RKO (cell line): Measurements from ENCODE around the gene TXNDC16.
"Not testable (repeated sequence)": the region's sequence is repeated elsewhere in the genome, so short reads cannot be mapped to it uniquely, and the experiment has no call there.

Experiments
- DNase-seq: peaks from one replicate; pipeline ENCODE4 v3.0.0-alpha.2; 2016; ENCODE audit warnings: low spot score

The TXNDC16 gene

DNA sequence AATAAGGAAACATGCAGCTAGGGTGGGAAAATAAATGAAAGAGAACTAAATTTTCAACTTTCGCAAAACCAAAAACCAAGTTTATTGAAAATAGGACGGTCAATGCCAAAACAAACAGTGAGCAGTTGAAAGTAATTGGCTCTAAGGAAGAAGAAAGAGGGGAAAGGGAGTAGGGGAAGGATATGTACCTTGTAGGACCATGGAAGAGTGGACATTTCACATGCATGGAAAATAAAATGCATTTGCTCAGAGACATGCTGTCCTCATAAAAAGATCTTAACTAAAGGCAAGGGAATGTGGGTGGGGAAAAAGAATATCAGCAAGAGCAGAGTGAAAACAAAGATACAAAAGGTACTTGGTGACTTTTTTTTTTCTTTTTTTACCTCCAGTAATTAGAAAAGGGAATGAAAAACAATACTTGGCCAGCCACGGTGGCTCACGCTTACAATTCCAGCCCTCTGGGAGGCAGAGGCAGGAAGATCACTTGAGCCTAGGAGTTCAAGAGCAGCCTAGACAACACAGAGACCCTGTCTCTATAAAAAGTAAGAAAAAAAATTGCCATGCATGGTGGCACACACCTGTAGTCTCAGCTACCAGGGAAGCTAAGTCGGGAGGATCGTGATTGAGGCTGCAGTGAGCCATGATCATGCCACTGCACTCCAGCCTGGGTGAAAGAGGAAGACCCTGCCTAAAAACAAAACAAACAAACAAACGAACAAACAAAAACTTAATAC is 6.6 kb downstream of the TXNDC16 start:
- no peak for DNase-seq

DNA sequence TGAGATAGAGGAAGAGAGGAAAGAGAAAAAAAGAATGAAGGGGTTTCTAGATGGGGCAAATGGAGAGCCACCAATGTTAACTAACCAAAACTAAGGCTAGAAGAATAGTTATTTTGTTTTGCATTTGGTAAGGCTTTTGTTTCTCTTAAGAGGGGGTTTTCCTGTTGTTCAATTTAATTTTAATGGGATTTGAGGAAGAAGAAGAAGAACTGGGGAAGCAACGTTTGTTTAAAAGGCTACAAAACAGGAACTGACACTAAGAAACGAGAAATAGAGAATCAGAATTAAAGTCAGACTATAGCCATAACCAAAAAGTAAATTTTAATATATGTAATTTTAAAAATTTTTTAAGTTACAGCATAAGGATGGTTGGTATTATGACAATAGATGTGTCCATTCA is 13.7 kb downstream of the TXNDC16 start:
- no peak for DNase-seq

DNA sequence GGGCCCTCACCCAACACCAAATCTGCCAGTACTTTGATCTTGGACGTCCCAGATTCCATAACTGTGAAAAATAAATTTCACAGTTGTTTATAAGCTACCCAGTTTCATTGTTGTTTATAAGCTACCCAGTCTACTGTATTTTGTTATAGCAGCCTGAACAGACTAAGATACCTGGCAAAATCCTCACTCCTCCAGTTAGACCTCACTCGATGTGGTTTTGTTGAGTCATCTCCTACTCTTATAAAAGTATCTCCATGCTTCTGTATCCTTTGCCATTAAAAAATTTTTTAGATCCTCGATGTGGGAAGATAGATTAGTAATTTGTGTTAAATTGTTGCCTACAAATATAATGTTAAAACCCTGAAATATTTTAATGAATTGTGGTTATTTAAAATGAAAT is 16.0 kb downstream of the TXNDC16 start:
- no peak for DNase-seq

DNA sequence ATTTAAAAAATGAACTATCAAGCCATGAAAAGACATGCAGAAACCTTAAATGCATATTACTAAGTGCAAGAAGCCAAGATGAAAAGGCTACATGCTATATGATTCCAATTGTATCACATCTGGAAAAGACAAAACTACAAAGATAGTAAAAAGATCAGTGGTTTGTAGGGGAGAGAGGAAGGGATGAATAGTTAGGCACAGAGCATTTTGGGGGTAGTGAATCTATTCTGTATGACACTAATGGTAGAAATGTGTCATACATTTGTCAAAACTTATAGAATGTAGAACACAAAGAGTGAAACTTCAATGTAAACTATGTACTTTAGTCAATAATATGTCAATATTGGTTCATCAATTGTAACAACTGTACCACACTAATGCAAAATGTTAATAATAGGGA is 20.8 kb downstream of the TXNDC16 start:
- DNase-seq: no peak

DNA sequence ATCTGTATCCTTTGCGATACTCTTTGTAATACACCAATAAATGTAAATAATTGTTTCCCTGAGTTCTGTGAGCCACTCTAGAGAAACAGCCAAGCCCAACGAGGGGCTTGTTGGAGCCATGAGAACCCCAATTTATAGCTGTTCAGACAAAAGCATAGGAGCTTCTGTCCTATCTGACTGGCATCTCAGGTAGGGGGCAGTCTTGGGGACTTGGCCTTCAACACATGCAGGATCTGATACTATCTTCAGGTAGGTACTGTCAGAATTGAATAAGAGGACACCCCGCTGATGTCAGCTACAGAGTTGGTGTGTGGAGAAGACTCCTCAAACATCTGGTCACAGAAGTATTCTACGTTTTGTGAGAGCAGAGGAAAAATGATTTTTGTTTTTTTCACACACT is 25.3 kb downstream of the TXNDC16 start:
- DNase-seq: no peak

DNA sequence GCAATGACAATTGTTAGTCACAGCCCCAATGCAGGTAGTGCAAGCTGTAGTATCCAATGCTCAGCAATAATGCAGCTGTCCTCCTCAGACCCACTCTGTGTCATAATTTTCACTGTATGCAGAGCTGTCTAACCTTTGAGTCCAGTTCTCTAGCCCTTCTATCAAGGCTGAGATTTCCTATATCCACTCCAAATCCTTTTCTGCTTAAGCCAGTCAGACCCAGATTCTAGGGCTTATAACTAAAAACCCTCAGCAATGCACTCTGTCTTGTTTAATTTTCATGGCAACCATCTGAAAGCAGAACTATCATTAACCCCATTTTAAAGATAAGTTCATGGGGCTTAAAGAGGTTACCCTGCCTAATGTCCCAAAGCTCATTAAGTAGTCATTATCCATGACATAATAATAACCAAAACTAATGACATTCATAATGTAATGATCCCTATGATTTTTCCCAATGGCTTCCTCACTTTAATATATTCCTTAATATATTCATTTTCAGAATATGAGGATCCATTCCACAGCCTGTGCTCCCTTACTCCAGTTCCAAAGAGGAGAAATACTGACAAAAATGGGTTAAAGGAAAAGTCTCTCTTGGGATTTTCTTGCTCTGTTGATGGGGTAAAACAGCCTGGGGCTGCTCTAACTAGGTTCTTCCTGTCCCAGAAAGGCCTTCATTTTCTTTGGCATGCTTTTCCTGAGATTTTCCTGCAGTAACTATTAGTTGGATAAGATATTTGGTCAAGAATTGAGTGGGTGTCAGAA is 29.5 kb downstream of the TXNDC16 start:
- DNase-seq: no peak

DNA sequence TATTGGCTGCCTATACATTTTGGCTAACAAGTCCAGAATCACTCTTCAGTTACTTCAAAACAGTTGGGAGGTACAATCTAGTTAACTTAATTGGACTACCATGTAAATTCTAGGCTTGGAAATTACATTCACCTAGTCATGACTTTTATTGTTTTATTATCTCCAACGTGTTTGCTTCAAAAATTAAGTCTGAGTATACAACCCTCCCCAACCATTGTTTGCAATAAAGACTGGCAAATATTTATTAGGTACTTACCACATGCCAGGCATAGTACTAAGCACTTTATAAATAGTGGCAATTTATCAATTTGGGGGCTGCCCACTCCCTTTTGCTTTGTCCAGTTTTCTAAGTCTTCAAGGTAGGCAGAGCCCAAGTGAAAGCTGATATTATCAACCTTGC is 30.3 kb downstream of the TXNDC16 start:
- no peak for DNase-seq

DNA sequence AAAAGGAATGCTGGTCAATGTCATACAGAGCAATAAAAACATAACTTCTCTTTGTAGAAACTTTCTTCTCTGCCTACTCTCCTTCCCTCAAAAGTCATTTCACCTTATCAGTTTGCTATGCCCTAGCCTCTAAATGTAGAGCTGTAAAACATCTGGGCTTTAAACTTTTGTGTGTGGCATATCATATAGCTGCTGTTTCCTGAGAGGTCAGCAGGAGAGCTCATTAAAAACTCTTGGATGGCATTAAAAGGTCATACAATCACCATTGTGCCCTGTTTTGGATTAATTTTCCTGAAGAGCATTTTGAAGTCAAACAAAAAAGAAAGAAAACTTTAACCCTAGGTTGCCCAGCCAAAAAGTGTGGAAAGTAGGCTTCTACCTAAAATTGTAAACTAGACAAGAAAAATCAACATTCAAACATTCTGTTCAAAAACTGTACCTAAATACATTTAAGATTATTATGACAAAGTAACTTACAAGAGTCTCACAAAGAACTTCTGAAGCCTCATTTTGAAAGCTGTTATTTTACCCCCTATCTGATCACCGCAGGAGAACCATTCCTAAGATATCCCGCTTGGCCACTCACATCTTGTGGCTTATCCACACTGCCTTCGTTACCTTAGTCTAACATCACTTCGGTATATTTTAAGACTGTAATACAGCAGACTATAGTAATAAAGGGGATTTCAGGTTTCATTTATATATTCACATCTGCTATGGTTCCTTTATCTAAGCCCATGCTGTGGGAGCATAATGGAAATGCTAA is 38.1 kb downstream of the TXNDC16 start:
- DNase-seq: no peak

DNA sequence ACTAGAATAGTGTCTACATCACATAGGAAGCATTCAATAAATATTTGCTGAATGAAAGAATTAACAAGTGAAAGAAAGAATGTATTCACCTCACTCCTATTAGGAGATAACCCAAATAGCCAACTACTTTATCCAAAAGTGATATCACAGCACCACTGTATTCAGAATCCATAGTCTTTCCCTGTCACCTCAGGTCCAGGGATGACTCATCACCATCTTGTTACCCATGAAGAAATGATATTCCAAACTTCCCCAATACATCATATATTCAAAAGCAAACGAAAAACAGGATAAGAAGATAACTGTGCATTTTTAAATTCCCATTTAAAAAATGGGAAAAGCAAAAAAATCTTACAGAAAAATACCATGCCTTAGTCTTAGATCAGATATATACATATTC is 39.1 kb downstream of the TXNDC16 start:
- no peak for DNase-seq

DNA sequence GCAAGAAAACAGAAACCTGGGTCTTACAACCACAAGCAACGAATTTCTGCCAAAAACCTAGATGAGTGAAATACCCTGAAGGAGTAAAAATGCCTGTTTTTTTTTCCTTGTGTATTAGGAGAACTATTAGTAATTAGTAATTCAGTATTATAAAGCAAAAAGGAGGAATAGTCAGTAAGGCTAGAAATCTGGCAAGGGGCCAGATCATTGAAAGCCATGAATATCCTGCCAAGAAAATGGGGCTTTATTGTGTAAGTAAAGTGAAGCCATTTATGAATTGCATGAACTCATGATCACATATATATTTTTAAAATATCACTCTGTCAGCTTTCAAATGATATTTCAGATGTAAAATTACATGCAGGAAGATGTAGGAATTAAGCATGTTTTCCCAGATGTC is 57.9 kb downstream of the TXNDC16 start:
- no peak for DNase-seq

DNA sequence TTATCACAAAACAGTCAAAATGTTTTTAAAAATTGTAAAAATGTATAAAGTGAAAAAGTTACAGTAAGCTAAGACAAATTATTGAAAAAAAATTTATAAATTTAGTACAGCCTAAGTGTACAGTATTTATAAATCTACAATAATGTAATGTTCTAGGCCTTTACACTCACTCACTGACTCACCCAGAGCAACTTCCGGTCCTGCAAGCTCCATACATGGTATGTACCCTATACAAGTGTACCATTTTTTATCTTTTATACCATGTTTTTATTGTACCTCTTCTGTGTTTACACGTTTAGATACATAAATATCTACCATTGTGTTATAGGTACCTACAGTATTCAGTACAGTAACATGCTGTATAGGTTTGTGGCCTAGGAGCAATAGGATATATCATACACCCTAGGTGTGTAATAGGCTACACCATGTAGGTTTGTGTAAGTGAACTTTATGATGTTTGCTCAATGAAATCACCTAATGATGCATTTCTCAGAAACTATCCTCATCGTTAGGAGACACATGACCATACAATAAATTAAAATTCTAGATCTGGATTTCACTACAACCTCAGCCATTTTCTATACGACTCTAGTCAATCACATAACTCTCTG is 66.8 kb downstream of the TXNDC16 start:
- no peak for DNase-seq

DNA sequence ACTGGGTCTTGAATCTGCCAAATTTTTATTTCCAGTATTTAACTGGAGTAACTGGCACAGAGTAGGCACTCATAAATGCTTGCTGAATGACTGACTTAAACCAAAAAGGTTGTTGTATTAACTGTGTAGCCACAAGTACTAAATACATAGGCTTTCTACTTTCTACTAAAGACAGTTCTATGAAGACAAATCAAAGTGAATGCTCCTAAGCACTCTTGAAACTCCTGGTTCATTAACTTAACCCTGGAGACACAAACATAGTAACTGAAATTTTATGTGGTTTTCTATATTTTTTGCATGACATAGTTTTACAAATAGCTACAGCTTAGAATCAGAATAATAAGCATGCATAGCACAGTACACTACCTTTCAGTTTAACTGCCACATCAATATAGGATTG is 70.4 kb downstream of the TXNDC16 start:
- no peak for DNase-seq

DNA sequence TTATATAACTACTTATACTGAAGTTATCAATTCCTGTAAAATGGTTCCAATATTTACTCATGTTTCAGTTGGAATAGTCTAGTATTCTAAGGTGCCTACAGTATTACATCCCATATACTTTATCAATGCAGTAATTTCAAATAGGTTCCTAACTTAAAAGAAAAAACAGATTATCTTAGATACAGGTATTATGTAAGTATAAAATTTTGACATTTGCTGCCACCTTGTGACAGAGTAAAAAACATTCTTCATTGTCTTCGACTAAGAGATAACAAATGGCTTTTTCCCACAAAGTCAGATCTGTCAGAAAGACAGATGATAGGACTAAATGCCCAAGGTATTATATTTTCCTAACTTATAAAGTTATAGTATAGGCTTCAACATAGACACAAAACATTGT is 78.7 kb downstream of the TXNDC16 start:
- DNase-seq: peak; percentile 57

DNA sequence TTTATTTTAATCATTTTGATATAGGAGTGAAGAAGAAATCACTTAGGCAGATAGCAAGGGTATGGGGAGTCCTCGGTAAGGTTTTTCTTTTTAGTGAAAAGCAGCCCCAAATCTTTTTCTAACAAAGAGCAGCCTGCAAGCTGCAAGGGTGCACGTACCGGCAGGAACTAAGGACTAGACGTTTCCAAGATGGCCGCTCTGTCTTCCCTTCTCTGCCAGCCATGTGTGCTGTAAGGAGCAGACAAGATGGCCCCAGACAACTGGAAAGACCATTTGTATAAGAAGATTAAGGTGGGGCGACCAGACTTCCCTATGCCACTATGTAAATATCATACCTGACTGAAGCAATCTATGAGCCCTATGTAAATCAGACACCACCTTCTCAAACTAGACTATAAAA is 79.6 kb downstream of the TXNDC16 start:
- no peak for DNase-seq

DNA sequence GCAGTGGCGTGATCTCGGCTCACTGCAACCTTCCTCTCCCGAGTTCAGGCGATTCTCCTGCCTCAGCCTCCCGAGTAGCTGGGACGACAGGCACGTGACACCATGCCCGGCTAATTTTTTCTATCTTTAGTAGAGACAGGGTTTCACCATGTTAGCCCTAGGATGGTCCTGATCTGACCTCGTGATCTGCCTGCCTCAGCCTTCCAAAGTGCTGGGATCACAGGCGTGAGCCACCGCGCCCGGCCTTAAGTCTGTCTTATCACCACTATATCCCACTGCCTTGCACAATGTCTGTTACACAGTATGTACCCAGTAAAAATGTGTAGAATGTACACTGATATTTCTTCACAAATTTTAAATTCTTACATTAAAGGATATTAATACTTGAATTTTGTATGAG is 80.1 kb downstream of the TXNDC16 start:
- not testable (repeated sequence) for DNase-seq

DNA sequence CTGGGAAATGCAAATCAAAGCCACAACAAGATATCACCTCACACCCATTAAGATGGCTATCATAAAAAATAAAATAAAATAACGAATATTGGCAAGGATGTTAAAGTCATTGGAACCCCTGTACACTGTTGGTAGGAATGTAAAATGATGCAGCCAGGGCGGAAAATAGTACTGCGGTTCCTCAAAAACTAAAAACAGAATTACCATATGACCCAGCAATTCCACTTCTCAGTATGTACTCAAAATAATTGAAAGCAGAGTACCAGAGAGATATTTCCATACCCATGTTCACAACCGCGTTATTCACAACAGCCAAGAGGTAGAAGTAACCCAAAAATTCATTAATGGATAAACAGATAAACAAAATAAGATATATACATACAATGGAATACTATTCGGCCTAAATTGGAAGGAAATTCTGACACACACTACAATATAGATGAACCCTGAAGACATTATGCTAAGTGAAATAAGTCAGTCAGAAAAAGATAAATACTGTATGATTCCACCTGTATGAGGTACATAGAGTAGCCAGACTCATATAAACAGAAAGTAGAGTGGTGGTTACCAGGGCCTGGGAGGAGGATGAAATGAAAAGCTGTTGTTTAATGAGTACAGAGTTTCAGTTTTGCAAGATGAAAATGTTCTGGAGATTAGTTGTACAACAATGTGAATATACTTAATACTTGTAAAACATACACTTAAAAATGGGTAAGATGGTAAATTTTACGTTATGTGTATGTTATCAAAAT is 84.6 kb downstream of the TXNDC16 start:
- no peak for DNase-seq

DNA sequence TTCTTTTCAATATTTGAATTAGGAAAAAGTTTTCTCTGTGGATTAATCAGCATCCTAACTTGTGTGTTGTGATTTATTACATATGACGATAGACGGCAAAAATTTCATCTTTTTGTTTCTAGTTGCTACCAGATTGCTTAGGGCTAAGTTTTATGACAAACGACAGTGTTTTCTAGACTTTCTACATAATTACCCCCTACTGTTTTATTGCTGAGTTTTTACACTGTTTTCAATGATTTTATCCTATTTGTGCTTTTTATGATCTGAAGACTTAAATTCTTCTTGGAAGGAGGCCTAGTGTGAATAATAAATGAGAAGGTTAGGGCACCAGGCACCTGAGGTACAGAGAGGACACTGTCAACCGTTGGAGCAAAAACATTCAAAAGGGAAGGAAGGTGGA is 88.1 kb downstream of the TXNDC16 start:
- DNase-seq: no peak

DNA sequence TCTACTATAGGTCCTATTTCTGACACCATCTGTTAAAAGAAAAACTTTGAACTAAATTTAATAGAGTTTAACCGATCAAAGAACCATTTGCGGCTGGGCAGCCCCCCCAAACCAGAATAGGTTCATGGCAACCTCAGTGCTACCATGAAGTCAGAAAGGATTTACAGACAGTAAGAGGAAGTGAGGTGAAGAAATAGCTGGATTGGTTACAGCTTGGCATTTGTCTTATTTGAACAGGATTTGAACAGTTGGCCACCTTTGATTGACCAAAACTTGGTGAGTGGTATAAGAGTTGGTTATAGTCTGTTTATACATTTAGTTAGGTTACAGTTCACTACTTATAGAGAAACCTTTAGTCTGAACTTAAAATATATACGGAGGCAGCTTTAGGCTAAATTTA is 88.9 kb downstream of the TXNDC16 start:
- DNase-seq: no peak

DNA sequence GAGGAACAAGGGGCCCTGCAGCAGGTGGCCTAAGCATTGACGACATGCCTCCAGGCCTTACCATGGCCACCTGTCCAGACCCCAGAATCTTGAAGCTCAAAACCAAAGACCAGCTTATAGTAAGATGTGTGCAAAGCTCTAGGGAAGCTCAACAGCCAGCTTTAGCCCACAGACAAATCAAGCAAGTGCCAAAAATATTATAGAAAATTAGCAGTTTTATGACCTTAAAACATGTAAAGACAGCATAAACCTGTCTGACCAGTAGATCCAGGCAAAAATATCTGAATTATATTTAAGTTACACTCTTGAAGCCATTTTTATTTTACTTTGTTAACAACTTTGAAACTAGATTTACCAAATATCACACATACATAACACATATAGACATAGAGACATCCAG is 90.6 kb downstream of the TXNDC16 start:
- no peak for DNase-seq

DNA sequence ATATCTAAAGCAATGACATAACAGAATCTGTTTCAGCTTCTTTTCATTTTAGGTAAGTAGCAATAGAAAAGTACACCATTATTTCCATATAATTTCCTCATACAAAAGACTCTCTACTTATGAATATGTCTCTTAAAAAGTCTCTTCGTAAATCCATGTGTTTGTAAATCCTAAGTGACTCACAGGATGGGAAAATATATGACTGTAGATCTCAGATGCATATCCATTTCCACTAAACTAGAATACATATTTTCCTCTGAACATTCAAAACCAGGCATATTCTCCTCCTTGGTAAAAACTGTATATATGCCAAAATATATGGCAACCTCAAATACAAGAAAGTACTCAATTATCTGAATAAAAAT is 93.6 kb downstream of the TXNDC16 start:
- DNase-seq: no peak

DNA sequence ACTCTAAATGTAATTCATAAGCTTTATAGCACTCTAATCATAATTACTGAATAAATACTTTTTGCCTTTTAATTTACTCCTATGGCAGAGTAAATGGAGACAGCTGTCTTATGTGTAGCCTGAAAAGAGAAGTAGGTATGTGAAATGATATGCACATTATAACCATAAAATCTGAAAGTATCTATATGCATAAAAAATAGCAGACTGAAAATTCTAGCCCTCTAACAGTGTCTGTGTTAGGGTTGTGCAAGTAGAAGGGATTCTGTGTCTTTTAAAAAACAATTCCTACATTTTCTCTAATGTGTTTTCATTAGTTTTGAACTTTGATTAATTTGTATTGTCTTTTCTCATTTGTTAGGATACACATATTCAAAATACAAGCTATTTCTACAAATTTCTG is 94.9 kb downstream of the TXNDC16 start:
- DNase-seq: no peak
